OCI-LY7 (cell line): Measurements from ENCODE around the gene BEND3.

Experiments used
- CTCF ChIP-seq: fragments of 200-600 bp; sonication (generic); conservative IDR thresholded peaks from 2 replicates; pipeline ENCODE4 v1.5.1; 2014; ENCODE audit warnings: mild to moderate bottlenecking, antibody characterized with exemption, low read length, moderate library complexity, mixed read lengths
- EZH2phosphoT487 ChIP-seq: fragments of 200-600 bp; sonication (generic); IDR thresholded peaks from 2 replicates; pipeline ENCODE4 v1.6.1; 2018; ENCODE audit warnings: low read depth, borderline replicate concordance, mild to moderate bottlenecking, mixed run types, antibody characterized with exemption, low read length, moderate library complexity, mixed read lengths

GRCh38 chr6:107106165-107106564 is 9.2 kb downstream of the BEND3 start:
- no peak for TF ChIP-seq CTCF
- no peak for TF ChIP-seq EZH2phosphoT487
